GM12878 (cell line): Measurements from ENCODE around the gene TNRC6C. TPM values are rescaled to one million over a fixed set of nuclear protein-coding genes. Genes with fewer than 3 reads are reported as not detected.

Source experiments
- ATAC-seq: fragments of 200-7000 bp; cut with Tn5 transposase; 3 replicates; pipeline ENCODE4 v1.9.1; 2020; ENCODE audit warnings: mild to moderate bottlenecking, moderate library complexity
- BruUV-seq: library from RNA; stranded (reverse); fragments of 400-500 nt; replicated peaks from 2 replicates; lab custom pipeline; 2021; lab: Mats Ljungman, UMichigan
- CTCF ChIA-PET: fragments of 300-600 bp; sonication (Branson Sonifier 250); formaldehyde crosslinking; extraction: SDS; loops from one replicate; lab custom pipeline; 2021; ENCODE audit warnings: inconsistent platforms; lab: Yijun Ruan, JAX
- POLR2A ChIA-PET: fragments of 350-600 bp; formaldehyde crosslinking; extraction: SDS; loops from one replicate; lab custom pipeline; 2021; ENCODE audit warnings: inconsistent platforms; lab: Charles Lee
- RAD21 ChIA-PET: fragments of 300-600 bp; sonication (Branson Sonifier 250); formaldehyde crosslinking; loops from one replicate; lab custom pipeline; 2023; ENCODE audit warnings: antibody characterized with exemption; ENCODE audit not compliant: unreplicated experiment; lab: Charles Lee
- SMC1A ChIA-PET: fragments of 300-600 bp; sonication (Branson Sonifier 250); formaldehyde crosslinking; loops from one replicate; lab custom pipeline; 2023; ENCODE audit not compliant: unreplicated experiment, uncharacterized antibody; lab: Charles Lee
- DNase-seq: peaks from one replicate; pipeline ENCODE4 v3.0.0-alpha.2; 2011; ENCODE audit warnings: low read depth, low spot score
- FAIRE-seq: peaks from 3 replicates; lab custom pipeline; 2011; peaks lifted over from hg19 to GRCh38; lab: Jason Lieb, UNC
- H2AFZ ChIP-seq: 2 replicates; pipeline ENCODE4 v1.6.0; 2011; ENCODE audit warnings: low read depth, low read length, control low read depth; ENCODE audit not compliant: control insufficient read depth
- H3K27ac ChIP-seq: 2 replicates; pipeline ENCODE4 v1.5.1; 2011; ENCODE audit warnings: control low read depth; ENCODE audit not compliant: control insufficient read depth, insufficient read depth
- H3K27me3 ChIP-seq, 2 experiments: replicated peaks in 1 of 2; 2 replicates each; pipeline versions ENCODE4 v1.6.0 to v1.6.1; 2011; ENCODE audit warnings: low read length in 1 of 2; ENCODE audit not compliant: control insufficient read depth in 2 of 2, insufficient read depth in 2 of 2
- H3K36me3 ChIP-seq, 2 experiments: 2 replicates each; pipeline ENCODE4 v1.5.1; 2011; ENCODE audit warnings: low read length in 1 of 2; ENCODE audit not compliant: control insufficient read depth in 2 of 2, insufficient read depth in 2 of 2
- H3K4me1 ChIP-seq: 2 replicates; pipeline ENCODE4 v1.6.1; 2011; ENCODE audit warnings: mild to moderate bottlenecking, low read length, moderate library complexity, mixed read lengths; ENCODE audit not compliant: control insufficient read depth, insufficient read depth
- H3K4me2 ChIP-seq: 2 replicates; pipeline ENCODE4 v1.6.0; 2011; ENCODE audit warnings: control low read depth; ENCODE audit not compliant: control insufficient read depth, insufficient read depth
- H3K4me3 ChIP-seq: fragments of 200-600 bp; sonication (generic); 2 replicates; pipeline ENCODE4 v1.5.1; 2016
- H3K79me2 ChIP-seq: 2 replicates; pipeline ENCODE4 v1.6.0; 2011; ENCODE audit warnings: low read length; ENCODE audit not compliant: control insufficient read depth, insufficient read depth
- H3K9ac ChIP-seq: 2 replicates; pipeline ENCODE4 v1.8.0; 2011; ENCODE audit warnings: low read length, control low read depth, mixed read lengths; ENCODE audit not compliant: control insufficient read depth, insufficient read depth
- H3K9me3 ChIP-seq: replicated peaks from 3 replicates; pipeline ENCODE4 v1.5.1; 2011; ENCODE audit warnings: mild to moderate bottlenecking, low read length; ENCODE audit not compliant: control insufficient read depth, insufficient read depth
- H4K20me1 ChIP-seq: 2 replicates; pipeline ENCODE4 v1.6.0; 2011; ENCODE audit not compliant: control insufficient read depth, insufficient read depth
- GATAD2B ChIP-seq: fragments of 450-650 bp; conservative IDR thresholded peaks from 2 replicates; pipeline ENCODE4 v1.6.1; 2017; ENCODE audit warnings: low read depth, mild to moderate bottlenecking, moderate library complexity
- IKZF1 ChIP-seq: fragments of 450-650 bp; conservative IDR thresholded peaks from 2 replicates; pipeline ENCODE4 v1.6.1; 2017; ENCODE audit warnings: antibody characterized with exemption, mild to moderate bottlenecking
- KAT2A ChIP-seq: conservative IDR thresholded peaks from 2 replicates; pipeline ENCODE4 v1.6.1; 2011; ENCODE audit warnings: low read depth, low read length; ENCODE audit not compliant: control insufficient read depth
- MEF2B ChIP-seq: fragments of 450-650 bp; IDR thresholded peaks from 2 replicates; pipeline ENCODE4 v1.6.1; 2018; ENCODE audit warnings: mild to moderate bottlenecking, moderate library complexity; ENCODE audit not compliant: partially characterized antibody, poor library complexity, severe bottlenecking
- MTA3 ChIP-seq: IDR thresholded peaks from 2 replicates; pipeline ENCODE4 v1.6.1; 2012; ENCODE audit warnings: low read length, inconsistent platforms, borderline replicate concordance
- MXI1 ChIP-seq: fragments of 150-350 bp; IDR thresholded peaks from 2 replicates; pipeline ENCODE4 v1.6.1; 2011; ENCODE audit warnings: low read depth, mild to moderate bottlenecking, inconsistent platforms, low read length, improper control_type of control experiment
- NR2F1 ChIP-seq: fragments of 450-650 bp; conservative IDR thresholded peaks from 2 replicates; pipeline ENCODE4 v1.6.1; 2017; ENCODE audit warnings: mild to moderate bottlenecking
- NRF1 ChIP-seq: conservative IDR thresholded peaks from 2 replicates; pipeline ENCODE4 v1.6.1; 2011; ENCODE audit warnings: mild to moderate bottlenecking, low read depth, low read length, improper control_type of control experiment
- PAX8 ChIP-seq: fragments of 450-650 bp; IDR thresholded peaks from 2 replicates; pipeline ENCODE4 v1.6.1; 2017; ENCODE audit warnings: mild to moderate bottlenecking, moderate library complexity
- RAD21 ChIP-seq: IDR thresholded peaks from 2 replicates; pipeline ENCODE4 v1.6.1; 2011; ENCODE audit warnings: mild to moderate bottlenecking, low read depth, low read length, moderate library complexity; ENCODE audit not compliant: insufficient read depth
- RCOR1 ChIP-seq: conservative IDR thresholded peaks from 2 replicates; pipeline ENCODE4 v1.6.1; 2012; ENCODE audit warnings: low read depth, low read length, improper control_type of control experiment
- RUNX3 ChIP-seq: IDR thresholded peaks from 2 replicates; pipeline ENCODE4 v1.6.1; 2012; ENCODE audit warnings: low read length, inconsistent platforms
- STAT1 ChIP-seq: fragments of 450-650 bp; conservative IDR thresholded peaks from 2 replicates; pipeline ENCODE4 v1.6.1; 2014; ENCODE audit warnings: antibody characterized with exemption, mild to moderate bottlenecking
- WGBS: methylation state at CpG from one replicate; pipeline ENCODE4 v1.1.6; 2016; ENCODE audit warnings: low lambda C conversion rate; ENCODE audit not compliant: insufficient replicate concordance, insufficient coverage; ENCODE audit errors: missing lambda C conversion rate; 5-methylcytosine and 5-hydroxymethylcytosine counted together
- in situ Hi-C: fragments of 300-500 bp; cut with MboI; formaldehyde crosslinking; loops from 9 replicates; pipeline ENCODE4 v1.14.3; 2018; ENCODE audit warnings: mixed read lengths
- intact Hi-C: fragments of 100-400 bp; cut with micrococcal nuclease; formaldehyde crosslinking; loops from one replicate; pipeline ENCODE4 v1.14.2; 2022; ENCODE audit not compliant: unreplicated experiment
- polyA plus RNA-seq, 11 experiments: library from polyadenylated mRNA; depleted of rRNA in 4 of 11; unstranded in 6 of 11; stranded (reverse) in 5 of 11; fragments of >200 nt; fragmentation: Nextera tagmentation in 4 of 11; fragmentation: Illumina TruSeq in 1 of 11; extraction: Ambion mirVana in 4 of 11; extraction: Trizol in 1 of 11; gene quantifications; 1 replicate in 1 of 11; 2 replicates in 10 of 11; pipeline versions ENCODE4 v1.2.1 to v1.2.3, GENCODE V29; 2011 to 2016; ENCODE audit warnings: inconsistent platforms in 2 of 11, missing spikeins in 2 of 11, low read depth in 1 of 11
- total RNA-seq, 4 experiments: library from RNA; depleted of rRNA in 3 of 4; stranded (reverse); fragments of >200 nt in 3 of 4; fragmentation: Illumina TruSeq in 1 of 4; extraction: Trizol in 1 of 4; gene quantifications; 2 replicates each; pipeline versions ENCODE4 v1.2.1 to v1.2.3, GENCODE V29; 2013 to 2021
- TF ChIP-seq, protein P1 (sequence below): IDR thresholded peaks from 2 replicates; pipeline ENCODE4 v1.6.1; 2011; ENCODE audit warnings: low read depth, low read length, improper control_type of control experiment, borderline replicate concordance
- TF ChIP-seq, protein P2 (sequence below): fragments of 450-650 bp; IDR thresholded peaks from 2 replicates; pipeline ENCODE4 v1.6.1; 2016; ENCODE audit warnings: mild to moderate bottlenecking

Gene TNRC6C
- total and polyA plus RNA-seq, 10 of the 15 experiments (the other 5 are each of a cell fraction or from before 2014, with no cell fraction given) = 0.40 to 6.1 (median 0.96) TPM

DNA sequence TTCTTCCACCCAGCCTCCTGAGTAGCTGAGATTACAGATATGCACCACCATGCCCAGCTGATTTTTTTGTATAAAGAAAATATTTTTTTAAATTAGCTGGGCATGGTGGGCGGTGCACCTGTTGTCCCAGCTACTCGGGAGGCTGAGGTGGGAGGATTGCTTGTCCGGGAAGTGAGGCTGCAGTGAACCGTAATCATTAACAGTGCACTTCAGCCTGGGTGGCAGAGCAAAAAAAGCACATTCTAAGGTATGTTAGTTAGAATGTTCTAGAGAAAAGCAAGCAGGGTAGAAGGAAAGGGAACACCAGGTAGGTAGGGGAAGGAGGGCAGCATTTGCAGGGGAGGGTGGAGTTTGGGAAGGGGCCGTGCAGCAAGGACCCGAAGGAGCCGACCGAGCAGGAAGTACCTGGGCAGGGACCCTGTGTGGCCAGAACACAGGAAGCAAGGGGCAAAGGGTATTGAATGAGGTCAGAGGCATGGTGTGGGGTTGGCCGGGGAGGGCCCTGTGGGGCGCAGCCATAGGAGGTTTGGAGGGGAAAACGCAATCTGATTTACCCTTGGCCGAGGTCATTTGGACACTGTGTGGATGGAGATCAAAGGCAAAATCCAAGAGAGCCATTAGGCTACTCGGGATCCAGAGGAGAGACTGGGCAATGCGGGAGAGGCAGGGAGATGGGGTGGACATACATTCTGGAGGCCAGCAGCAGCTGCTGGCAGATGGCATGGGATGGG, 189.9 kb downstream of the TNRC6C start (continued):
- TF ChIP-seq GATAD2B (0 out of 2 replicates have a peak, but pooled peaks have one; percentile 20), NR2F1 (peak; percentile 70; the same call in 1 of the 2 replicates), PAX8 (no peak)
- TF ChIP-seq, protein P1, sequence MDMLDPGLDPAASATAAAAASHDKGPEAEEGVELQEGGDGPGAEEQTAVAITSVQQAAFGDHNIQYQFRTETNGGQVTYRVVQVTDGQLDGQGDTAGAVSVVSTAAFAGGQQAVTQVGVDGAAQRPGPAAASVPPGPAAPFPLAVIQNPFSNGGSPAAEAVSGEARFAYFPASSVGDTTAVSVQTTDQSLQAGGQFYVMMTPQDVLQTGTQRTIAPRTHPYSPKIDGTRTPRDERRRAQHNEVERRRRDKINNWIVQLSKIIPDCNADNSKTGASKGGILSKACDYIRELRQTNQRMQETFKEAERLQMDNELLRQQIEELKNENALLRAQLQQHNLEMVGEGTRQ = no peak

DNA sequence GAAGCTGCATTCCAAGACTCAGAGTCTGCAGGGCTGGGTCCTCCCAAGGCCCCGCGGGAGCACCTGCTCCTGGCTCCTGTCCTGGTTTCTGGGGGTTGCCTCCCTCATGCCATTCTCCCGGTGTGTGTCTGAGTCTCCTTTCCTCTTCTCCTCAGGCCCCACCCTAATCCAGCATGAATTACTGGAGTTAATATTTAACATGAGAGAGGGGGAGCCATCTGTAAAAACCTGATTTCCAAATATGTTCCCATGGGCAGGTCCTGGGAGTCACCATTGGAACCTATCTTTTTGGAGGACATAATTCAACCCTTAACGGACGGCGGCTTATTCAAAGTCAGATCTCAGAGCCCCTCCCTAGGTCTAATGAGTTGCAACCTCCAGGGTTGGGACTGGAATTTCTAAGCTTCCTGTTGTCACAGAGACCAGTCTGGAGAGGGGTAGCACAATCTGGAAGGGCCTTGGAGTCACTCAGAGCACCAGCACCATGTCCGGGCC, 193.1 kb downstream of the TNRC6C start:
- ChIA-PET SMC1A (interaction anchor here (0.9 to 3.5 kb wide), 5 partner anchors 9 to 24 kb away, joined by 4 to 20 read pairs (median 4); no protein-coding TSS in a partner anchor), POLR2A (interaction anchor here (0.5 to 2.6 kb wide), 11 partner anchors 8 to 100 kb away, joined by 3 to 20 read pairs (median 6); partner anchors contain the start of gene TMC6), CTCF (interaction anchor here (1.4 to 3.2 kb wide), 2 partner anchors 14 to 24 kb away, joined by 7 to 13 read pairs; no protein-coding TSS in a partner anchor), RAD21 (interaction anchor here (1.0 to 2.7 kb wide), 4 partner anchors 17 to 24 kb away, joined by 3 to 12 read pairs (median 4); partner anchors contain the start of genes SYNGR2 and TMC6)
- no peak overlapping the region for H3K4me2 ChIP-seq
- peaks cover 66% of the 10 kb centered on the region for H3K4me1 ChIP-seq
- BruUV-seq = no TSS peak
- intact Hi-C loops = loop anchor here (10.0 kb wide), 1 partner anchor 707 kb away; no protein-coding TSS in a partner anchor
- in situ Hi-C loops = loop anchor here (10.0 to 25.0 kb wide), 2 partner anchors 697 to 1889 kb away; partner anchors contain the start of gene UBALD2
- no peaks in the 10 kb centered on the region for H3K9me3 ChIP-seq
- H3K27ac ChIP-seq = peak overlapping the region; percentile 93
- no peak for DNase-seq
- H3K27me3 ChIP-seq = no peaks in the 10 kb centered on the region
- no peaks in the 10 kb centered on the region for H4K20me1 ChIP-seq
- H3K4me3 ChIP-seq = no peak overlapping the region
- no peak overlapping the region for H3K9ac ChIP-seq
- H2AFZ ChIP-seq = no peak overlapping the region
- no peaks in the 10 kb centered on the region for H3K36me3 ChIP-seq
- no peak for ATAC-seq
- peaks cover 2% of the 10 kb centered on the region for H3K79me2 ChIP-seq
- no peak for TF ChIP-seq KAT2A
- TF ChIP-seq STAT1 = no peak
- TF ChIP-seq RUNX3 = no peak
- TF ChIP-seq MTA3 = no peak
- TF ChIP-seq MXI1 = no peak
- TF ChIP-seq, protein P2, sequence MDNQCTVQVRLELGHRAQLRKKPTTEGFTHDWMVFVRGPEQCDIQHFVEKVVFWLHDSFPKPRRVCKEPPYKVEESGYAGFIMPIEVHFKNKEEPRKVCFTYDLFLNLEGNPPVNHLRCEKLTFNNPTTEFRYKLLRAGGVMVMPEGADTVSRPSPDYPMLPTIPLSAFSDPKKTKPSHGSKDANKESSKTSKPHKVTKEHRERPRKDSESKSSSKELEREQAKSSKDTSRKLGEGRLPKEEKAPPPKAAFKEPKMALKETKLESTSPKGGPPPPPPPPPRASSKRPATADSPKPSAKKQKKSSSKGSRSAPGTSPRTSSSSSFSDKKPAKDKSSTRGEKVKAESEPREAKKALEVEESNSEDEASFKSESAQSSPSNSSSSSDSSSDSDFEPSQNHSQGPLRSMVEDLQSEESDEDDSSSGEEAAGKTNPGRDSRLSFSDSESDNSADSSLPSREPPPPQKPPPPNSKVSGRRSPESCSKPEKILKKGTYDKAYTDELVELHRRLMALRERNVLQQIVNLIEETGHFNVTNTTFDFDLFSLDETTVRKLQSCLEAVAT = peak; percentile 9; the same call in 1 of the 2 replicates
- TF ChIP-seq RCOR1 = no peak
- TF ChIP-seq NRF1 = no peak
- TF ChIP-seq IKZF1 = 0 out of 2 replicates have a peak, but pooled peaks have one; percentile 14
- no peak for TF ChIP-seq MEF2B
- no peak for TF ChIP-seq RAD21
- FAIRE-seq = no peak
- 95% methylated on average over 7 of the region's 7 CpGs for WGBS
